KOPT-K1 (cell line): Measurements from ENCODE around the gene TACR2.

Experiments used
- H3K27ac ChIP-seq: fragments of 200-600 bp; sonication (generic); 2 replicates; pipeline ENCODE4 v1.5.1; 2016; ENCODE audit warnings: antibody characterized with exemption, mild to moderate bottlenecking, low read depth, low read length; ENCODE audit not compliant: poor library complexity, severe bottlenecking
- H3K36me3 ChIP-seq: fragments of 200-600 bp; sonication (generic); 2 replicates; pipeline ENCODE4 v1.5.1; 2017; ENCODE audit warnings: antibody characterized with exemption, mild to moderate bottlenecking, low read length, moderate library complexity; ENCODE audit not compliant: insufficient read depth
- H3K9me3 ChIP-seq: fragments of 200-600 bp; sonication (generic); 2 replicates; pipeline ENCODE4 v1.5.1; 2017; ENCODE audit warnings: antibody characterized with exemption, low read length, mild to moderate bottlenecking; ENCODE audit not compliant: insufficient read depth, poor library complexity, severe bottlenecking

The TACR2 gene

GRCh38 chr10:69405221-69405620, 11.5 kb downstream of the TACR2 start:
- H3K36me3 ChIP-seq, result peaks cover 34% of the 10 kb centered on the region
- H3K9me3 ChIP-seq, result no peaks in the 10 kb centered on the region
- no peak overlapping the region for H3K27ac ChIP-seq

- no peak overlapping the region for H3K27ac ChIP-seq
- H3K36me3 ChIP-seq, result peaks cover 38% of the 10 kb centered on the region
- H3K9me3 ChIP-seq, result no peaks in the 10 kb centered on the region
These were observed 11.9 kb downstream of the TACR2 start for GRCh38 chr10:69404786-69405185.

DNA sequence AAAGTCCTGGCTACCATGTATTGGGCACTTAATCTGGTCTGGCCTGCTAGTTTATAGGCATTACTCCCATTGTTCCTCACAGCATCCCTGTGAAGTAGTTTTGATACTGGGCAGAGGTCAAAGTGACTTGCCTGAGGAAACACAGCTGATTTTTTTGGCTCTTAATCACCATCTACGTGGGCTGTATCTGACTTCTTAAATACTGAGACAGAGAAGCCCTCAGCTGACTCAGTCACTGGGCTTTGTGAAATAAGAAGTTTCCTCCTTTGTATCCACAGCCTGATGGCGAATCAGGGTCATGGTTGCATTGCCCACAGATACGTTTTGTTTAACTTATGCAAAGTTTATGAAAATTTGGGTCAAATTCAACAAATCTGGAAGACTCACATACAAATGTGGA, 13.2 kb downstream of the TACR2 start:
- Histone ChIP-seq H3K9me3 (no peaks in the 10 kb centered on the region), H3K36me3 (peaks cover 51% of the 10 kb centered on the region), H3K27ac (no peak overlapping the region)

GRCh38 chr10:69403066-69403465, 13.7 kb downstream of the TACR2 start:
- Histone ChIP-seq H3K9me3 (no peaks in the 10 kb centered on the region), H3K36me3 (peaks cover 55% of the 10 kb centered on the region), H3K27ac (no peak overlapping the region)

GRCh38 chr10:69402386-69402785, 14.3 kb downstream of the TACR2 start:
- no peaks in the 10 kb centered on the region for H3K9me3 ChIP-seq
- no peak overlapping the region for H3K27ac ChIP-seq
- H3K36me3 ChIP-seq, result peaks cover 60% of the 10 kb centered on the region

- H3K9me3 ChIP-seq, result no peaks in the 10 kb centered on the region
- H3K27ac ChIP-seq, result no peak overlapping the region
- peaks cover 69% of the 10 kb centered on the region for H3K36me3 ChIP-seq
These were observed 15.3 kb downstream of the TACR2 start for GRCh38 chr10:69401416-69401815.

DNA sequence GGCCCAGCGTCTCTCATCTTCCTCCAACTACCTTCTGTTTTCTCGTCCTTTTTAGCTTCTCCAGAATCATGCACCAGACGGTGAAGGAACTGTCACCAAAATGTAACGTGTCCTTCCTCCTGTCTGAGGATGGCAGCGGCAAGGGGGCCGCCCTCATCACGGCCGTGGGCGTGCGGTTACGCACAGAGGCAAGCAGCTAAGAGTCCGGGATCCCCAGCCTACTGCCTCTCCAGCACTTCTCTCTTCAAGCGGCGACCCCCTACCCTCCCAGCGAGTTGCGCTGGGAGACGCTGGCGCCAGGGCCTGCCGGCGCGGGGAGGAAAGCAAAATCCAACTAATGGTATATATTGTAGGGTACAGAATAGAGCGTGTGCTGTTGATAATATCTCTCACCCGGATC, 15.8 kb downstream of the TACR2 start:
- no peaks in the 10 kb centered on the region for H3K9me3 ChIP-seq
- no peak overlapping the region for H3K27ac ChIP-seq
- H3K36me3 ChIP-seq, result peaks cover 74% of the 10 kb centered on the region

DNA sequence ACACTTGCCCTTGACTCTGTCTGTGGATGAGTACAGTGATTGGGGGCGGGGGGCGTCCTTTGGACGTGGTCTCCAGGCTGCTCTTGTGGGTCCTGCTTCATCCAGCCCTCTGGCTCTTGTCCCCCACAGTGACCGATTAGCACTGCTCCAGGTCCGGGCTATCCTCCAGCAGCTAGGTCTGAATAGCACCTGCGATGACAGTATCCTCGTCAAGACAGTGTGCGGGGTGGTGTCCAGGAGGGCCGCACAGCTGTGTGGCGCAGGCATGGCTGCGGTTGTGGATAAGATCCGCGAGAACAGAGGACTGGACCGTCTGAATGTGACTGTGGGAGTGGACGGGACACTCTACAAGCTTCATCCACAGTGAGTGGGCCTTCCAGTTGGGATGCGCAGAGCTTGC, 18.3 kb downstream of the TACR2 start:
- no peaks in the 10 kb centered on the region for H3K9me3 ChIP-seq
- no peak overlapping the region for H3K27ac ChIP-seq
- H3K36me3 ChIP-seq, result peaks cover 87% of the 10 kb centered on the region

- no peak overlapping the region for H3K27ac ChIP-seq
- H3K36me3 ChIP-seq, result peaks cover 88% of the 10 kb centered on the region
These were observed 18.7 kb downstream of the TACR2 start for GRCh38 chr10:69397972-69398371.

GRCh38 chr10:69394020-69394419, 22.7 kb downstream of the TACR2 start:
- peaks cover 86% of the 10 kb centered on the region for H3K36me3 ChIP-seq
- no peaks in the 10 kb centered on the region for H3K9me3 ChIP-seq
- no peak overlapping the region for H3K27ac ChIP-seq

More at GRCh38 chr10:69397972-69398371, 18.7 kb downstream of the TACR2 start:
- H3K9me3 ChIP-seq, result no peaks in the 10 kb centered on the region

DNA sequence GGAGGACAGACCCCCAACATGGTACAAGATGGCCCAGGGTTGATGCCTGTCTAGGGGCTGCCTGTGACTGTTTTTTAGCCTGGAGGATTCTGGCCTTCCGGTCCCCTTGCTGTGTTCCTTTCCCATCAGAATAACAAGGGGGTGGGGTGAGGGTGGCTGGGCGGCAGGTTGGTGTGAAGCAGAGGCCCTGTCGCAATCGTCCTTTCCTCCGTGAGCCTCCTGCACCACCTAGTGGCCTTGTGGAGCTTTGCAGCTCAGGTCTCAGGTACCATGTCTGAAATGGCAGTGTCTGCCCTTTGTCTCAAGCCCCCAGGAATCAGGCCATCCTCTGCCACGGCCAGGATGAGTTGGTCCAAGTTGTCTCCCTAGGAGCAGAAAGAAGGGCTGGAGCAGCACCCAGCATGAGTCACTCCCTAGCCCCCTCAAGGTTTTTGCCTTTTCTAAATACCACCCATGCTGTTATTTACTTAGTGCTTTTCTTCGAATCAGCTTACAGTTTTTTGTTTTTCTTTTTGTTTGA, 24.2 kb downstream of the TACR2 start:
- no peaks in the 10 kb centered on the region for H3K9me3 ChIP-seq
- peaks cover 88% of the 10 kb centered on the region for H3K36me3 ChIP-seq
- no peak overlapping the region for H3K27ac ChIP-seq

- H3K9me3 ChIP-seq, result no peaks in the 10 kb centered on the region
- no peak overlapping the region for H3K27ac ChIP-seq
- peaks cover 86% of the 10 kb centered on the region for H3K36me3 ChIP-seq
These were observed 25.6 kb downstream of the TACR2 start for GRCh38 chr10:69391158-69391557.

DNA sequence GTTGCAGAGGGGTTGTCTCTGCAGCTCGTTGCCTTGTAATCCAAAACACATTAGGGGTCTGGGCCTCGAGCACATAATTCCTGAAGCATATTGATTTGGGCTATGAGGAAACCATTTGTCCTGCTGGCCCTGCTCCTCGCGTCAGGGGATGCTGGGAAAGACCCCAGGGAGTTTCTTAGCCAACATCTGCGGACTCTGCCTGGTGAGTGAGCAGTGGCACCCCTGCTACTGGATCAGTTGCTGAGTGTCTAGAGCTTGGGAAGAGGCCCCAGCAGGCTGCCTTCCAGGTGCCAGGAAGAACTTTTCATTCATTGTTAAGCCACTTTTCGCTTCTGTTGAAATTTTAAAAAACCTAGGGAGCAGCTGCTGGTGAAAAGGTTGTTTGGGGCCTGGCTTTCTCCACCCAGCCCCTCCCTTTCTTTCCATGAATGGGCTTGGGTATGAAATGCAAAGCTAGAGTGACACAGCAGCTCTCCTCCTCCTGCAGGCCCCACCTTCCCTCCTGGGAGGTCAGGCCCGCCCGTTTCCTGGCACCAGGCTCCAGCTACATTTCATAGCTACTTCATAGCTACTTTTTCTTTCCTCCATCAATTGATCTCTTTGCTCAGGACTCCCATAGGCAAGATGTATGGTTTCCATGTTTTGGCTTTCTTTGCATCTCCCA, 26.8 kb downstream of the TACR2 start:
- H3K27ac ChIP-seq, result no peak overlapping the region
- no peaks in the 10 kb centered on the region for H3K9me3 ChIP-seq
- peaks cover 93% of the 10 kb centered on the region for H3K36me3 ChIP-seq

GRCh38 chr10:69388488-69388887, 28.2 kb downstream of the TACR2 start:
- H3K27ac ChIP-seq, result no peak overlapping the region
- peaks cover 93% of the 10 kb centered on the region for H3K36me3 ChIP-seq

DNA sequence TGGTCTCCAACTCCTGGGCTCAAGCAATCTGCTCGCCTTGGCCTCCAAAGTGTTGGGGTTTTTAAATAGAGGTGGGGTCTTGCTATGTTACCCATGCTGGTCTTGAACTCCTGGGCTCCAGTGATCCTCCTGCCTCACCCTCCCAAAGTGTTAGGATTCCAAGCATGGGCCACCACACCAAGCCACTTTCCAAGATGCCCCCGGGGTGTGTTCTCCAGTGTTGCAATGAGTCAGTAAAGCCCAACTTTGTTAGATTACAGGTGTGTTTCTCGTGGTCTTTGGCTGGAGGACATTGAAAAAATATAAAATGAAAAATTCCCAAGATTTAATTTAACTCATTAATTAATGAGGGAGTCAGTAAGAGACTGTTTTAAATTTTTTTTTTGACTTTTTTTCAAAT, 29.2 kb downstream of the TACR2 start:
- Histone ChIP-seq H3K27ac (no peak overlapping the region), H3K9me3 (no peaks in the 10 kb centered on the region), H3K36me3 (peaks cover 95% of the 10 kb centered on the region)

More at GRCh38 chr10:69388488-69388887, 28.2 kb downstream of the TACR2 start:
- no peaks in the 10 kb centered on the region for H3K9me3 ChIP-seq
